DND-41 (cell line): ENCODE measurements around the gene PDIA4.

ENCODE experiments used
- EZH2 ChIP-seq: IDR thresholded peaks from 3 replicates; pipeline ENCODE4 v1.6.1; 2012; ENCODE audit warnings: borderline replicate concordance, low read depth, mild to moderate bottlenecking, moderate library complexity, low read length, inconsistent platforms; ENCODE audit not compliant: severe bottlenecking
- TF ChIP-seq, protein P1 (sequence below): IDR thresholded peaks from 2 replicates; pipeline ENCODE4 v1.5.1; 2012; ENCODE audit warnings: borderline replicate concordance, low read length, moderate library complexity, mild to moderate bottlenecking; ENCODE audit not compliant: poor library complexity, severe bottlenecking; ENCODE audit errors: extremely low read depth

DNA sequence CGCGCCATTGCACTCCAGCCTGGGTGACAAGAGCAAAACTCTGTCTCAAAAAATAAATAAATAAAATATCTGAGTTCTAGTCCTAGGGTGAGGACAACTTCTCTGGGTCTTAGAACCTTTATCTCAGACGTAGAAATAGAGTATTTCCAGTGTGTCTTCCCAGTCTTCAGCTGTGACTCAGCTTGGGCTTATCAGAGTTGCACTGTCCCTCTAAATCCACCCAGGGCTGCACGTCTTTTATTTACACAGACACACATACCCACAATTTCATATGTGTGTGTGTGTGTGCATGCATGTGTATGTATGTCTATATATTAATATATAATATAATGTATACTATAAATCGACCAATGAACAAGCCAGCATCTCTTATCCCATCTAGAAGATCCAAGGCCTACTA, 13.0 kb upstream of the PDIA4 start:
- TF ChIP-seq, protein P1, sequence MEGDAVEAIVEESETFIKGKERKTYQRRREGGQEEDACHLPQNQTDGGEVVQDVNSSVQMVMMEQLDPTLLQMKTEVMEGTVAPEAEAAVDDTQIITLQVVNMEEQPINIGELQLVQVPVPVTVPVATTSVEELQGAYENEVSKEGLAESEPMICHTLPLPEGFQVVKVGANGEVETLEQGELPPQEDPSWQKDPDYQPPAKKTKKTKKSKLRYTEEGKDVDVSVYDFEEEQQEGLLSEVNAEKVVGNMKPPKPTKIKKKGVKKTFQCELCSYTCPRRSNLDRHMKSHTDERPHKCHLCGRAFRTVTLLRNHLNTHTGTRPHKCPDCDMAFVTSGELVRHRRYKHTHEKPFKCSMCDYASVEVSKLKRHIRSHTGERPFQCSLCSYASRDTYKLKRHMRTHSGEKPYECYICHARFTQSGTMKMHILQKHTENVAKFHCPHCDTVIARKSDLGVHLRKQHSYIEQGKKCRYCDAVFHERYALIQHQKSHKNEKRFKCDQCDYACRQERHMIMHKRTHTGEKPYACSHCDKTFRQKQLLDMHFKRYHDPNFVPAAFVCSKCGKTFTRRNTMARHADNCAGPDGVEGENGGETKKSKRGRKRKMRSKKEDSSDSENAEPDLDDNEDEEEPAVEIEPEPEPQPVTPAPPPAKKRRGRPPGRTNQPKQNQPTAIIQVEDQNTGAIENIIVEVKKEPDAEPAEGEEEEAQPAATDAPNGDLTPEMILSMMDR, result no peak
- no peak for TF ChIP-seq EZH2
